IMR-90 (cell line): Measurements from ENCODE around the gene ISG20L2. TPM values are rescaled to one million over a fixed set of nuclear protein-coding genes. Genes with fewer than 3 reads are reported as not detected.

ENCODE experiments used
- BHLHE40 ChIP-seq: fragments of 150-350 bp; IDR thresholded peaks from 2 replicates; pipeline ENCODE4 v1.6.1; 2016; ENCODE audit warnings: mild to moderate bottlenecking, low read depth, low read length
- CEBPB ChIP-seq: IDR thresholded peaks from 2 replicates; pipeline ENCODE4 v1.6.1; 2012; ENCODE audit warnings: low read depth, low read length, improper control_type of control experiment
- NFE2L2 ChIP-seq: fragments of 150-350 bp; IDR thresholded peaks from 2 replicates; pipeline ENCODE4 v1.6.1; 2016; ENCODE audit warnings: low read depth, mild to moderate bottlenecking, low read length
- polyA plus RNA-seq, 3 experiments: library from polyadenylated mRNA; depleted of rRNA; stranded (reverse); fragments of >200 nt; gene quantifications; 2 replicates each; pipeline ENCODE4 v1.2.3, GENCODE V29; 2012; ENCODE audit warnings: low replicate concordance in 1 of 3
- total RNA-seq: library from RNA; depleted of rRNA; stranded (reverse); fragments of >200 nt; gene quantifications from 2 replicates; pipeline ENCODE4 v1.2.3, GENCODE V29; 2012

Gene ISG20L2
- total and polyA plus RNA-seq, 2 of the 4 experiments (the other 2 are of a cell fraction): 17.0 to 27.3 TPM

- TF ChIP-seq CEBPB (no peak; the same call in 1 of the 2 replicates), NFE2L2 (peak; percentile 10; the same call in 1 of the 2 replicates), BHLHE40 (no peak)
Observed at GRCh38 chr1:156767101-156767878, 38.7 kb upstream of the ISG20L2 start, which contains the start of gene PRCC (continued).
